Mammary epithelial cell (primary cell): Measurements from ENCODE around the gene BBOX1.

ENCODE experiments used
- EZH2 ChIP-seq: IDR thresholded peaks from 2 replicates; pipeline ENCODE4 v1.6.1; 2012; ENCODE audit warnings: low read length, inconsistent platforms, borderline replicate concordance
- TF ChIP-seq, protein P1 (sequence below), 2 donors: IDR thresholded peaks in 1 of 2; conservative IDR thresholded peaks in 1 of 2; 2 replicates each; pipeline ENCODE4 v1.5.1; 2011 to 2012; ENCODE audit warnings: inconsistent platforms in 2 of 2, low read length in 2 of 2, mild to moderate bottlenecking in 2 of 2, control low read depth in 1 of 2, low read depth in 1 of 2; ENCODE audit not compliant: insufficient read depth in 1 of 2; ENCODE audit errors: extremely low read depth in 1 of 2

DNA sequence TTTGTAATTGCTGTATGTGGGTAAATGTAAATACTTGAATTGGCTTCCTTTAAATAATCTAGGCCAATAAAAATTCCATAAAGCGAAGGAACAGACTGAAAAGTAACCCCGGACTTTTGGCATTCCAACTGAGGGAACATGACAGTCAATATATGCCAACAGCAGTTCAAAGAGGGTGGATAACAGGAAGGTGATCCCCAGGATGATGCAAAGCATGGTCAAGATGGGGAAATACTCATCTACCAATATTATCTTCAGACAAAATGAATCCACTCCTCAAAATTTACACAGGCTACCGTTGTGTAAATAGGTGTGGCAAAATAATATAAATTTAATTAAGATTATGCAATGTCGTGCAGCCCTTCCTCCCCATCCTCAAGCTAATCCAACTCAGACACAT is 56.9 kb downstream of the BBOX1 start:
- TF ChIP-seq, protein P1, sequence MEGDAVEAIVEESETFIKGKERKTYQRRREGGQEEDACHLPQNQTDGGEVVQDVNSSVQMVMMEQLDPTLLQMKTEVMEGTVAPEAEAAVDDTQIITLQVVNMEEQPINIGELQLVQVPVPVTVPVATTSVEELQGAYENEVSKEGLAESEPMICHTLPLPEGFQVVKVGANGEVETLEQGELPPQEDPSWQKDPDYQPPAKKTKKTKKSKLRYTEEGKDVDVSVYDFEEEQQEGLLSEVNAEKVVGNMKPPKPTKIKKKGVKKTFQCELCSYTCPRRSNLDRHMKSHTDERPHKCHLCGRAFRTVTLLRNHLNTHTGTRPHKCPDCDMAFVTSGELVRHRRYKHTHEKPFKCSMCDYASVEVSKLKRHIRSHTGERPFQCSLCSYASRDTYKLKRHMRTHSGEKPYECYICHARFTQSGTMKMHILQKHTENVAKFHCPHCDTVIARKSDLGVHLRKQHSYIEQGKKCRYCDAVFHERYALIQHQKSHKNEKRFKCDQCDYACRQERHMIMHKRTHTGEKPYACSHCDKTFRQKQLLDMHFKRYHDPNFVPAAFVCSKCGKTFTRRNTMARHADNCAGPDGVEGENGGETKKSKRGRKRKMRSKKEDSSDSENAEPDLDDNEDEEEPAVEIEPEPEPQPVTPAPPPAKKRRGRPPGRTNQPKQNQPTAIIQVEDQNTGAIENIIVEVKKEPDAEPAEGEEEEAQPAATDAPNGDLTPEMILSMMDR (conservative IDR thresholded peaks at IDR 0.05 in 1 of 2, IDR thresholded peaks at IDR 0.05 in 1 of 2; ENCODE audit: extremely low read depth in 1 of 2, insufficient read depth in 1 of 2, low read depth in 1 of 2, low read length in 2 of 2), result no peak
- no peak for TF ChIP-seq EZH2
